Uterus (tissue), 4 donors: ENCODE results near the gene SEC14L5. TPM values are rescaled to one million over a fixed set of nuclear protein-coding genes. Genes with fewer than 3 reads are reported as not detected.

Experiments used
- DNase-seq, 2 donors: peaks; one replicate each; pipeline ENCODE4 v3.0.0-alpha.2; 2019 to 2020
- H3K27ac ChIP-seq, 2 donors: fragments of 200-600 bp; sonication (generic); 1 replicate in 1 of 2; 2 replicates in 1 of 2; pipeline ENCODE4 v1.5.1; 2016 to 2018
- H3K27me3 ChIP-seq, 2 donors: fragments of 200-600 bp; sonication (generic); one replicate each; pipeline ENCODE4 v1.5.1; 2018 to 2019; ENCODE audit warnings: control low read depth in 1 of 2
- H3K36me3 ChIP-seq, 2 donors: fragments of 200-600 bp; sonication (generic); one replicate each; pipeline ENCODE4 v1.5.1; 2019; ENCODE audit warnings: control low read depth in 1 of 2
- H3K4me1 ChIP-seq, 2 donors: fragments of 200-600 bp; sonication (generic); one replicate each; pipeline ENCODE4 v1.5.1; 2018 to 2019; ENCODE audit warnings: control low read depth in 1 of 2
- H3K4me3 ChIP-seq, 2 donors: fragments of 200-600 bp; sonication (generic); 1 replicate in 1 of 2; 2 replicates in 1 of 2; pipeline ENCODE4 v1.5.1; 2018 to 2019; ENCODE audit warnings: mild to moderate bottlenecking in 1 of 2
- H3K9me3 ChIP-seq, 2 donors: fragments of 200-600 bp; sonication (generic); one replicate each; pipeline ENCODE4 v1.5.1; 2019; ENCODE audit warnings: control low read depth in 1 of 2
- POLR2A ChIP-seq, 2 donors: fragments of 450-650 bp; IDR thresholded peaks; one replicate each; pipeline ENCODE4 v1.6.1; 2016; ENCODE audit warnings: antibody characterized with exemption in 2 of 2, mild to moderate bottlenecking in 1 of 2, moderate library complexity in 1 of 2
- intact Hi-C: fragments of 100-400 bp; cut with DNase I; formaldehyde crosslinking; loops from one replicate; pipeline ENCODE4 v1.15.1; 2023; ENCODE audit warnings: low total_unique reads
- total RNA-seq, 4 donors: library from RNA; depleted of rRNA in 3 of 4; stranded (reverse); fragments of >200 nt in 3 of 4; gene quantifications; one replicate each; pipeline versions ENCODE4 v1.1.0 to v1.2.4, GENCODE V29; 2014 to 2023
- TF ChIP-seq, protein P1 (sequence below), 4 experiments: fragments of 200-600 bp in 2 of 4; fragments of 450-650 bp in 2 of 4; sonication (generic) in 2 of 4; IDR thresholded peaks; one replicate each; pipeline ENCODE4 v1.5.1; 2016 to 2019; ENCODE audit warnings: antibody characterized with exemption in 4 of 4, mild to moderate bottlenecking in 2 of 4, moderate library complexity in 1 of 4
- donor health status: DM: yes; HTN: yes; CAD: no.

The SEC14L5 gene
- total RNA-seq, 4 donors from 2014 or later: 0.28 to 2.0 TPM; not detected in 2

DNA sequence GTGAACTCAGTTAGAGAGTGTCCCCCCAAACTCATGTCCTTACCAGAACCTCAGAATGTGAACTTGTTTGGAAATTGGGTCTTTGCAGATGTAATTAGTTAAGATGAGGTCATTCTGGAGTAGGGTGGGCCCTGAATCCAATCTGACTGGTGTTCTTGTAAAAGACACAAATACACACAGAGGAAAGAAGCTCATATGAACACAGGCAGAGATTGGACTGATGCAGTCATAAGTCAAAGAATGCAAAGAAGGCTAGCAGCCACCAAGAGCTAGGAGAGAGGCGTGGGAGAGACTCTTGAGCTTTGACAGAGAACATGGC lies 77.7 kb downstream of the SEC14L5 start:
- H3K9me3 ChIP-seq: no peaks in the 10 kb centered on the region
- H3K4me3 ChIP-seq: no peak overlapping the region
- no peaks in the 10 kb centered on the region for H3K27me3 ChIP-seq
- peaks cover 0 to 7% of the 10 kb centered on the region in 2 donors for H3K4me1 ChIP-seq
- intact Hi-C loops: no loop called here
- H3K27ac ChIP-seq: no peak overlapping the region
- DNase-seq: no peak
- no peaks in the 10 kb centered on the region for H3K36me3 ChIP-seq
- TF ChIP-seq, protein P1, sequence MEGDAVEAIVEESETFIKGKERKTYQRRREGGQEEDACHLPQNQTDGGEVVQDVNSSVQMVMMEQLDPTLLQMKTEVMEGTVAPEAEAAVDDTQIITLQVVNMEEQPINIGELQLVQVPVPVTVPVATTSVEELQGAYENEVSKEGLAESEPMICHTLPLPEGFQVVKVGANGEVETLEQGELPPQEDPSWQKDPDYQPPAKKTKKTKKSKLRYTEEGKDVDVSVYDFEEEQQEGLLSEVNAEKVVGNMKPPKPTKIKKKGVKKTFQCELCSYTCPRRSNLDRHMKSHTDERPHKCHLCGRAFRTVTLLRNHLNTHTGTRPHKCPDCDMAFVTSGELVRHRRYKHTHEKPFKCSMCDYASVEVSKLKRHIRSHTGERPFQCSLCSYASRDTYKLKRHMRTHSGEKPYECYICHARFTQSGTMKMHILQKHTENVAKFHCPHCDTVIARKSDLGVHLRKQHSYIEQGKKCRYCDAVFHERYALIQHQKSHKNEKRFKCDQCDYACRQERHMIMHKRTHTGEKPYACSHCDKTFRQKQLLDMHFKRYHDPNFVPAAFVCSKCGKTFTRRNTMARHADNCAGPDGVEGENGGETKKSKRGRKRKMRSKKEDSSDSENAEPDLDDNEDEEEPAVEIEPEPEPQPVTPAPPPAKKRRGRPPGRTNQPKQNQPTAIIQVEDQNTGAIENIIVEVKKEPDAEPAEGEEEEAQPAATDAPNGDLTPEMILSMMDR (IDR thresholded peaks at IDR 0.05): no peak
- no peak for TF ChIP-seq POLR2A (IDR thresholded peaks at IDR 0.05)

DNA sequence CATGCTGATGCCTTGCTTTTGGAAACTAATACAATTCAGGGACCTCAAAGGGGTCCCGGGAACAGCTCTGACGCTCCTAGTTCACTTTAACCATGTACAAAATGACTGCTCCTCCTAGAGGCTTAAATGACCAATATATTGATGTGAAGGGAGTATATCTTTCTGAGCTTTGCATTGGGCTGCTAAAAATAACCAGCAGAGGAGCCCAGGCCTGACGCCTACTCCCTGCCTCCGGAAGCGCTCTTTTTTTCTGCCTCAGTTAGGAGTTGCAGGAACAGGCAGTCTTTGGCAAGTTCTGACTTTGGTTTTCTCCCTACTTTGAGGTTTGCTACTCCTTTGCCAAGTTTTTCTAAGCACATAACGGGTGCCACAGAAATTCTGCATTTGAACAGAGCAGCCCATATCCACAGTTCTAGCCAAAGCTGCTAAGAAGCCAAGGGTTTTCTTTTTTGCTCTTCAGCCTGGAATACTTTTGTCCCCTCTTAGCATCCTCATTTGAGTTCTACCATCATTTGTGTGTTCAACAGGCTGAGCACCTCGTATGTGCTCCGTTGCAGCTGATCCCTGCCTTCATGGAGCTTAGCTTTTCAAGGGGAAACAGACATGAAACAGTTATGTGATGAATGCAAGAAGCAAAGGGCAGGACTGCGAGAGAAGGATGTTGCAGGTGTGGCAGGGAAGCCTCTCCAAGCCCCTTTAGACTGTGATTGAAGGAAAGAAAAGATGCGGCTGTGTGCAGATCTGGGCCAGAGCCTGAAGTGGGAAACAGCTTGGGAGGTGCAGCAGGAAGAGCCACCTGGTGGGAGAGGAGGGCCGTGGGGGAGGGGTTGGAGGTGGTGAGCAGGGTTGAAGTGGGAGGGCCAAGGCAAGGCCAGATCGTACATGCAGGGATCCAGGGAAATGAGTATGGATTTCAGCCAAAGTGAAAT lies 78.4 kb downstream of the SEC14L5 start:
- intact Hi-C loops: no loop called here
- Histone ChIP-seq H3K4me1 (peaks cover 0 to 7% of the 10 kb centered on the region in 2 donors), H3K27ac (no peak overlapping the region), H3K9me3 (no peaks in the 10 kb centered on the region), H3K27me3 (no peaks in the 10 kb centered on the region), H3K36me3 (no peaks in the 10 kb centered on the region), H3K4me3 (no peak overlapping the region)
- no peak for DNase-seq
- TF ChIP-seq, protein P1 (IDR thresholded peaks at IDR 0.05): no peak
- TF ChIP-seq POLR2A (IDR thresholded peaks at IDR 0.05): no peak

DNA sequence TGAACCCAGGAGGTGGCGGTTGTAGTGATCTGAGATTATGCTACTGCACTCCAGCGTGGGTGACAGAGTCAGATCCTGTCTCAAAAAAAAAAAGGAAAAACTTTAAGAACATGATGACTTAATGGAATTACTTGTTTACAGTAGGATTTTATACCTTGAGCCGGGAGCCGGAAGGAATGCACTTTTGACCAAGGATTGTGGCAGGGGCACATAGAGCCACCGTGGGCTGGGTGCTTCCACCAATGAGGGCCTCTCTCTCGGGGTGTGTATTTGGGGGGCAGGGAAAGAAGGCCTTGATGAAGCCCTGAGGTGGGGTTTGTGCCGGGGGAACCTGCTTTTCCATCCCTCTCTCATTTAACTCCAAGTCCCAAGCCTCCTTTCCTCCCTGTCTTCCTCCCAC lies 82.3 kb downstream of the SEC14L5 start:
- Histone ChIP-seq H3K27ac (no peak overlapping the region), H3K36me3 (no peaks in the 10 kb centered on the region), H3K4me3 (no peak overlapping the region), H3K4me1 (no peaks in the 10 kb centered on the region), H3K9me3 (no peaks in the 10 kb centered on the region), H3K27me3 (no peaks in the 10 kb centered on the region)
- intact Hi-C loops: no loop called here
- no peak for TF ChIP-seq POLR2A (IDR thresholded peaks at IDR 0.05)
- TF ChIP-seq, protein P1 (IDR thresholded peaks at IDR 0.05): no peak
- no peak for DNase-seq

DNA sequence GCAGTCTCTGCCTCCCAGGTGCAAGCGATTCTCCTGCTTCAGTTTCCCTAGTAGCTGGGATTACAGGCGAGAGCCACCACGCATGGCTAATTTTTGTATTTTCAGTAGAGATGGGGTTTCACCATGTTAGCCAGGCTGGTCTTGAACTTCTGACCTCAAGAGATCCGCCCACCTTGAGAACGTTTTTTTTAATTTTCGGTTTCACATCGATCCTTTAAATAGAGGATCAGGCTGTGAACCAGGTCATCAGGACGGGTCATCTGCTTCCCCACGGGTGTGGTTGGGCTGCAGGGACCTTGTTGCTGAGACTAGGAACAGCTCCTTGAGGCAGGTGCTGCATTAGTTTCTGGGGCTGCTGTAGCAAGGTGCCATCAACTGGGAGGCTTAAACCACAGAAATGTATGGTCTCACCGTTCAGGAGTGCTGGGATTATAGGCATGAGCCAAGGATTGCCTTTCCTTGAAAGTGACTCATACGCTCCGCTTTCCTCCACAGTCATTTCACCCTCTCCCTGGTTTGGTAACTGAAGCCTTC lies 83.5 kb downstream of the SEC14L5 start:
- no peak overlapping the region for H3K4me3 ChIP-seq
- no peaks in the 10 kb centered on the region for H3K36me3 ChIP-seq
- H3K4me1 ChIP-seq: no peaks in the 10 kb centered on the region
- no peaks in the 10 kb centered on the region for H3K27me3 ChIP-seq
- no peak overlapping the region for H3K27ac ChIP-seq
- intact Hi-C loops: no loop called here
- no peak for TF ChIP-seq POLR2A (IDR thresholded peaks at IDR 0.05)
- TF ChIP-seq, protein P1 (IDR thresholded peaks at IDR 0.05): no peak
- no peaks in the 10 kb centered on the region for H3K9me3 ChIP-seq
- DNase-seq: no peak

DNA sequence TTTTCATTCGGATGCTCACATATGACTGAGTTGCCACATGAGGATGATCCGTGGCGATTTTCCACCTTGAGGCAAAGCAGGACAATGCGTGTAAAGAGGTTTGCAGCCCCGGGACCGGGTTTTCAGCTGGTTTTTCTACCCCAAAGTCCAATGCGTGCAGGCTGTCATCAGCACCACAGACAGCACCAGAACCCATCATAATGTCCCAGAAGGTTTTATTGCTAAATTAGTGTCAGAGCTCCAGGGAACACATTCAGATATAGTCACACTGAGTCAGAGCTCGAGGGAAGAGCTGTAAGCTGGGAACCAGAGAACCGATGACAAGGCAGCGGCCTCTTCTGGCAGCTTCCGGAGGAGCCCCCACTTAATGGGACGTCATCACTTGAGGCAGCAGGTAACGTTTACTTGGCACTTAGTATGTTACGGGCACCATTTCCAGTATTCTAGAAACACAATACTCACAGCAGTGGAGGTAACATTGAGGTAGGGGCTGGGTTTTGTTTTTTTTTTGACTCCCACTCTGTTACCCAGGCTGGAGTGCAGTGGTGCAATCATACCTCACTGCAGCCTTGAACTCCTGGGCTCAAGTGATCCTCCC lies 84.5 kb downstream of the SEC14L5 start:
- H3K27ac ChIP-seq: no peak overlapping the region
- H3K36me3 ChIP-seq: no peaks in the 10 kb centered on the region
- TF ChIP-seq, protein P1 (IDR thresholded peaks at IDR 0.05): no peak
- TF ChIP-seq POLR2A (IDR thresholded peaks at IDR 0.05): no peak
- DNase-seq: no peak
- H3K27me3 ChIP-seq: no peaks in the 10 kb centered on the region
- no peaks in the 10 kb centered on the region for H3K4me1 ChIP-seq
- intact Hi-C loops: no loop called here
- H3K9me3 ChIP-seq: no peaks in the 10 kb centered on the region
- H3K4me3 ChIP-seq: no peak overlapping the region
